OCI-LY3 (cell line): ENCODE data around the gene MED15.
"Not testable (repeated sequence)": the region's sequence is repeated elsewhere in the genome, so short reads cannot be mapped to it uniquely, and the experiment has no call there.

ENCODE experiments used
- H2AFZ ChIP-seq: fragments of 200-600, 300-600 bp; shearing (Covaris generic); 2 replicates; pipeline ENCODE4 v1.6.0; 2014; ENCODE audit warnings: antibody characterized with exemption, low read depth, low read length
- H3K27ac ChIP-seq: fragments of 200-600, 300-600 bp; sonication (generic); 2 replicates; pipeline ENCODE4 v1.5.1; 2014; ENCODE audit warnings: mild to moderate bottlenecking, low read length, moderate library complexity, mixed read lengths
- H3K27me3 ChIP-seq: fragments of 200-600, 300-600 bp; sonication (generic); 2 replicates; pipeline ENCODE4 v1.6.1; 2014; ENCODE audit warnings: low read depth, low read length, mixed read lengths
- H3K36me3 ChIP-seq: fragments of 200-600, 300-600 bp; sonication (generic); replicated peaks from 2 replicates; pipeline ENCODE3; 2014; ENCODE audit warnings: low read depth, low read length, mixed read lengths
- H3K4me1 ChIP-seq: fragments of 300-600, 200-600 bp; sonication (generic); 2 replicates; pipeline ENCODE4 v1.6.1; 2014; ENCODE audit warnings: low read length, mixed read lengths
- H3K4me2 ChIP-seq: fragments of 200-600, 300-600 bp; sonication (generic); 2 replicates; pipeline ENCODE4 v1.6.1; 2014; ENCODE audit warnings: low read length, mixed read lengths
- H3K4me3 ChIP-seq: fragments of 300-600, 200-600 bp; sonication (generic); 2 replicates; pipeline ENCODE4 v1.5.1; 2014; ENCODE audit warnings: antibody characterized with exemption, mild to moderate bottlenecking, low read length, moderate library complexity
- H3K79me2 ChIP-seq: fragments of 300-600, 200-600 bp; shearing (Covaris generic); 2 replicates; pipeline ENCODE4 v1.6.1; 2014; ENCODE audit warnings: mild to moderate bottlenecking, low read length, mixed read lengths
- H3K9ac ChIP-seq: fragments of 300-600, 200-600 bp; shearing (Covaris generic); 2 replicates; pipeline ENCODE4 v1.6.0; 2014; ENCODE audit warnings: mild to moderate bottlenecking, low read length, moderate library complexity
- H3K9me3 ChIP-seq: fragments of 200-600, 300-600 bp; shearing (Covaris generic); 2 replicates; pipeline ENCODE4 v1.6.1; 2014; ENCODE audit warnings: low read length, mixed read lengths; ENCODE audit not compliant: insufficient read depth
- H4K20me1 ChIP-seq: fragments of 200-600, 300-600 bp; sonication (generic); 2 replicates; pipeline ENCODE4 v1.6.1; 2016; ENCODE audit warnings: low read length, mixed read lengths; ENCODE audit not compliant: insufficient read depth
- EZH2phosphoT487 ChIP-seq: fragments of 200-600 bp; shearing (Covaris generic); IDR thresholded peaks from 2 replicates; pipeline ENCODE4 v1.6.1; 2018; ENCODE audit warnings: antibody characterized with exemption, mixed run types, low read depth
- TF ChIP-seq, protein P1 (sequence below): fragments of 200-600, 300-600 bp; sonication (generic); IDR thresholded peaks from 2 replicates; pipeline ENCODE4 v1.5.1; 2014; ENCODE audit warnings: antibody characterized with exemption, low read length, low read depth

Gene MED15

DNA sequence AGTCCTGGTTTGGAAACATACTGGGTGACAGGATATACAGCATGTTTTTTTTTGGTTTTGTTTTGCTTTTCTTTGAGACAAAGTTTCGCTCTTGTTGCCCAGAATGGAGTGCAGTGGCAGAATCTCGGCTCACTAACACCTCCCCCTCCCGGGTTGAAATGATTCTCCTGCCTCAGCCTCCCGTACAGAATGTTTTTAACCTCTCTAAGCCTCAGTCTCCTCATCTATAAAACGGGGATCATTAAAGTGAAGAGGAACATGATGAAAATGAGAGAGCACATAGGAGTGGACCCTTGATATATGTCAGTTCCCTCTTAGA, 41.7 kb upstream of the MED15 start:
- Histone ChIP-seq H3K9me3 (no peaks in the 10 kb centered on the region), H3K9ac (no peak overlapping the region), H3K27ac (no peak overlapping the region), H3K27me3 (no peaks in the 10 kb centered on the region), H3K4me1 (peaks cover 21% of the 10 kb centered on the region), H2AFZ (no peak overlapping the region), H3K4me3 (no peak overlapping the region), H3K36me3 (peaks cover 24% of the 10 kb centered on the region), H4K20me1 (peaks cover 13% of the 10 kb centered on the region), H3K4me2 (no peak overlapping the region), H3K79me2 (no peaks in the 10 kb centered on the region)
- no peak for TF ChIP-seq EZH2phosphoT487
- TF ChIP-seq, protein P1, sequence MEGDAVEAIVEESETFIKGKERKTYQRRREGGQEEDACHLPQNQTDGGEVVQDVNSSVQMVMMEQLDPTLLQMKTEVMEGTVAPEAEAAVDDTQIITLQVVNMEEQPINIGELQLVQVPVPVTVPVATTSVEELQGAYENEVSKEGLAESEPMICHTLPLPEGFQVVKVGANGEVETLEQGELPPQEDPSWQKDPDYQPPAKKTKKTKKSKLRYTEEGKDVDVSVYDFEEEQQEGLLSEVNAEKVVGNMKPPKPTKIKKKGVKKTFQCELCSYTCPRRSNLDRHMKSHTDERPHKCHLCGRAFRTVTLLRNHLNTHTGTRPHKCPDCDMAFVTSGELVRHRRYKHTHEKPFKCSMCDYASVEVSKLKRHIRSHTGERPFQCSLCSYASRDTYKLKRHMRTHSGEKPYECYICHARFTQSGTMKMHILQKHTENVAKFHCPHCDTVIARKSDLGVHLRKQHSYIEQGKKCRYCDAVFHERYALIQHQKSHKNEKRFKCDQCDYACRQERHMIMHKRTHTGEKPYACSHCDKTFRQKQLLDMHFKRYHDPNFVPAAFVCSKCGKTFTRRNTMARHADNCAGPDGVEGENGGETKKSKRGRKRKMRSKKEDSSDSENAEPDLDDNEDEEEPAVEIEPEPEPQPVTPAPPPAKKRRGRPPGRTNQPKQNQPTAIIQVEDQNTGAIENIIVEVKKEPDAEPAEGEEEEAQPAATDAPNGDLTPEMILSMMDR = no peak

- H3K79me2 ChIP-seq = no peaks in the 10 kb centered on the region
- H4K20me1 ChIP-seq = peaks cover 13% of the 10 kb centered on the region
- H3K9me3 ChIP-seq = no peaks in the 10 kb centered on the region
- H3K4me2 ChIP-seq = no peak overlapping the region
- no peak overlapping the region for H3K27ac ChIP-seq
- no peak overlapping the region for H2AFZ ChIP-seq
- H3K4me3 ChIP-seq = no peak overlapping the region
- no peak overlapping the region for H3K9ac ChIP-seq
- TF ChIP-seq, protein P1 = no peak
- TF ChIP-seq EZH2phosphoT487 = no peak
- peaks cover 26% of the 10 kb centered on the region for H3K36me3 ChIP-seq
- peaks cover 21% of the 10 kb centered on the region for H3K4me1 ChIP-seq
- no peaks in the 10 kb centered on the region for H3K27me3 ChIP-seq
Observed at GRCh38 chr22:20466659-20467379, 40.6 kb upstream of the MED15 start.

GRCh38 chr22:20469110-20469868, 38.1 kb upstream of the MED15 start:
- Histone ChIP-seq H3K4me1 (peaks cover 9% of the 10 kb centered on the region), H3K27ac (no peak overlapping the region), H2AFZ (no peak overlapping the region)

GRCh38 chr22:20470525-20470924, 36.9 kb upstream of the MED15 start:
- H3K4me3 ChIP-seq = not testable (repeated sequence)

More at GRCh38 chr22:20469110-20469868, 38.1 kb upstream of the MED15 start:
- H3K9ac ChIP-seq = no peak overlapping the region
- H3K27me3 ChIP-seq = no peaks in the 10 kb centered on the region
- H3K4me3 ChIP-seq = no peak overlapping the region
- TF ChIP-seq, protein P1 = no peak
- TF ChIP-seq EZH2phosphoT487 = no peak
- no peaks in the 10 kb centered on the region for H3K9me3 ChIP-seq
- no peaks in the 10 kb centered on the region for H3K79me2 ChIP-seq
- H3K4me2 ChIP-seq = no peak overlapping the region
- peaks cover 23% of the 10 kb centered on the region for H3K36me3 ChIP-seq
- H4K20me1 ChIP-seq = peaks cover 8% of the 10 kb centered on the region

More at GRCh38 chr22:20470525-20470924, 36.9 kb upstream of the MED15 start:
- H3K27ac ChIP-seq, H3K27me3 ChIP-seq, H4K20me1 ChIP-seq, H3K9me3 ChIP-seq, H2AFZ ChIP-seq, H3K4me1 ChIP-seq, H3K79me2 ChIP-seq, H3K9ac ChIP-seq, H3K4me2 ChIP-seq: not testable (repeated sequence)
- H3K36me3 ChIP-seq = peaks cover 12% of the 10 kb centered on the region
